ENCODE results near the gene CARMIL3.

The CARMIL3 gene

DNA sequence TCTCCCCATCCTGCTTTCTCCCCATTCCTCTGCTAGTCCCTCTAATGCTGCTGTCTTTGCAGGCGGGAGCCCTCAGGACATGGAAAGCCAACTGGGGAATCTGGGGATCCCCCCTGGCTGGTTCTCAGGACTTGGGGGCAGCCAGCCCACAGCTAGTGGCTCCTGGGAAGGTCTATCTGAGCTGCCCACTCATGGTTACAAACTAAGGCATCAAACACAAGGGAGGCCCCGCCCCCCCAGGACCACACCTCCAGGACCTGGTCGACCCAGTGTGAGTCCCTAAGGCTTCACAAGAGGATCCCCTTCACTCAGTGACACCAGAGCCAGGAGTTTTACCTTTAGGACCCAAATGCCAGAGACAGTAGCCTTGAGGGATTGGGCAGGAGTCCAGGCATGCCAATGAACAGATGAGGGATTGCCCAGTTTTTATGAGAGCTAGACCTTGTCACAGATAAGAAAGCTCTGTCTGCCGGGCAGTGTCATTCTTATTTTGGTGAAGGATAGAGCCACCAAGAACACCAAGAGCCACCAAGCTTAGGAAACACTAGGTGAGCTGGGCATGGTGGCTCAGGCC lies 11.5 kb downstream of the CARMIL3 start:
- TF ChIP-seq, protein P1, sequence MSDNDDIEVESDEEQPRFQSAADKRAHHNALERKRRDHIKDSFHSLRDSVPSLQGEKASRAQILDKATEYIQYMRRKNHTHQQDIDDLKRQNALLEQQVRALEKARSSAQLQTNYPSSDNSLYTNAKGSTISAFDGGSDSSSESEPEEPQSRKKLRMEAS (IDR thresholded peaks at IDR 0.05; ENCODE audit: low read depth, low read length) = no peak
- TF ChIP-seq POLR2A (IDR thresholded peaks at IDR 0.05; ENCODE audit: extremely low read depth, insufficient read length) = no peak
- no peak overlapping the region for H3K4me3 ChIP-seq (ENCODE audit: low read depth, low read length)
- no peak for DNase-seq (ENCODE audit: low read depth)

DNA sequence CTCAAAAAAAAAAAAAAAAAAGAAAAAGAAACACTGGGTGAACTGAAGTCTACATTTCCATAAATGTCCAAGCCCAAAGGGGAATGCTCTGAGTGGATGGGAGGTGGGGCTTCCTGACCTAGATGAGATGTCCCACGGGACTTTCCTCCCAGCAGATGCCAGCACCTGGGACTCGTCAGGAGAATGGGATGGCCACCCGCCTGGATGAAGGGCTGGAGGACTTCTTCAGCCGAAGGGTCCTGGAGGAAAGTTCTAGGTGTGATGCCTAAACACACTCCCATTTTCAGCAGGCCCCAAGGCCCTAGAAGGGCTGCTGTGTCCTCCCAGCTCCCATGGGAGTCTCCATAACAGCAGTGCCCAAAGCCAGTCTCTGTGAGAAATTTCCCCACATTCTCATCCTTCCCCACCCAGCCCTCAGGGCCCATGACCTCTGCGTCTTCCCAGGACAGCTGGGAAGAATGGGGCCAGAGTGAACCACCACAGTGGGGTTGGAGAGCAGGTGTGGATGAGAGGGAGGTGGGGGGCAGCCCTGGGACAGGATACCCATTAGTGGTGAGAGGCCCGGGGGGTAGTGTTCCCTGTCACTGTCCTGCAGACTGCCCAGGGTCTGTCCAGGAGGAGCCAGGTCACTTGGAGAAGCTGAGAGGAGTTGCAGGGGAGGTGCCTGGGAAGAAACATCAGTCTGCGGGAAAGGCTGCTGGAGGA lies 12.4 kb downstream of the CARMIL3 start:
- no peak for DNase-seq (ENCODE audit: low read depth)
- no peak overlapping the region for H3K4me3 ChIP-seq (ENCODE audit: low read depth, low read length)
- TF ChIP-seq, protein P1 (IDR thresholded peaks at IDR 0.05; ENCODE audit: low read depth, low read length) = no peak
- TF ChIP-seq POLR2A (IDR thresholded peaks at IDR 0.05; ENCODE audit: extremely low read depth, insufficient read length) = no peak
- no peak for TF ChIP-seq MYC (IDR thresholded peaks at IDR 0.05; ENCODE audit: low read depth, low read length)

DNA sequence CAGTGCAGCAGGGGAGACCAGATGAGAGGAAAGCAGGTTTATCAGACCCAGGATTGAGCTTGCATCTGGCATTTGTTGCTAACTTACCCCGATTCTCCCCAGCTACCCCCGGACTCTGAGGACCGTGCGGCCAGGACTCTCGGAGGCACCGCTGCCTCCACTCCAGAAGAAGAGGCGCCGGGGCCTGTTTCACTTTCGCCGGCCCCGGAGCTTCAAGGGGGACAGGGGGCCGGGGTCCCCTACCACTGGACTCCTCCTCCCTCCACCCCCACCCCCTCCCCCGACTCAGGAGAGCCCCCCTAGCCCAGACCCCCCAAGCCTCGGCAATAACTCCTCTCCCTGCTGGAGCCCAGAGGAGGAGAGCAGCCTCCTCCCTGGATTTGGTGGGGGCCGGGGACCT lies 13.0 kb downstream of the CARMIL3 start:
- DNase-seq (ENCODE audit: low read depth) = no peak
- H3K4me3 ChIP-seq (ENCODE audit: low read depth, low read length) = no peak overlapping the region
- TF ChIP-seq, protein P2, sequence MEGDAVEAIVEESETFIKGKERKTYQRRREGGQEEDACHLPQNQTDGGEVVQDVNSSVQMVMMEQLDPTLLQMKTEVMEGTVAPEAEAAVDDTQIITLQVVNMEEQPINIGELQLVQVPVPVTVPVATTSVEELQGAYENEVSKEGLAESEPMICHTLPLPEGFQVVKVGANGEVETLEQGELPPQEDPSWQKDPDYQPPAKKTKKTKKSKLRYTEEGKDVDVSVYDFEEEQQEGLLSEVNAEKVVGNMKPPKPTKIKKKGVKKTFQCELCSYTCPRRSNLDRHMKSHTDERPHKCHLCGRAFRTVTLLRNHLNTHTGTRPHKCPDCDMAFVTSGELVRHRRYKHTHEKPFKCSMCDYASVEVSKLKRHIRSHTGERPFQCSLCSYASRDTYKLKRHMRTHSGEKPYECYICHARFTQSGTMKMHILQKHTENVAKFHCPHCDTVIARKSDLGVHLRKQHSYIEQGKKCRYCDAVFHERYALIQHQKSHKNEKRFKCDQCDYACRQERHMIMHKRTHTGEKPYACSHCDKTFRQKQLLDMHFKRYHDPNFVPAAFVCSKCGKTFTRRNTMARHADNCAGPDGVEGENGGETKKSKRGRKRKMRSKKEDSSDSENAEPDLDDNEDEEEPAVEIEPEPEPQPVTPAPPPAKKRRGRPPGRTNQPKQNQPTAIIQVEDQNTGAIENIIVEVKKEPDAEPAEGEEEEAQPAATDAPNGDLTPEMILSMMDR (IDR thresholded peaks at IDR 0.05; ENCODE audit: low read depth, low read length) = no peak
- TF ChIP-seq MYC (IDR thresholded peaks at IDR 0.05; ENCODE audit: low read depth, low read length) = no peak
- TF ChIP-seq, protein P1 (IDR thresholded peaks at IDR 0.05; ENCODE audit: low read depth, low read length) = no peak
- no peak for TF ChIP-seq POLR2A (IDR thresholded peaks at IDR 0.05; ENCODE audit: extremely low read depth, insufficient read length)

DNA sequence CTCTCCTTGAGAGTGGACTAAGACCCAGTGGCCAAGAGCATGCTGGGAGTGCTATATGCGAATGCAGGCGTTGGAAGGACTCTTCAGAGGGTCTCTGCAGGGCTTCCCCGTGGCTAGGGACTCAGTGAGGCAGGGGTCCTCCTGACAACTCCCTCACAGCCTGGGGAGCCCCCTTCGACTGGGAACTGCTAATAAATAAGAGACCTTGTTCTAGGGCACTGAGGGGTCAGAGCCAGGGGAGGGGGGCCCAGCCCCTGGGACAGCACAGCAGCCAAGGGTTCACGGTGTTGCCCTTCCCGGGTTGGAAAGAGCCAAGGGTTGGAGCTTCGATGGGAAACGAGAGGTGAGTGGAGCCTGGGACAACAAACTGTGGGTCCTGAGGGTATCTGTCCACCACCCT lies 13.6 kb downstream of the CARMIL3 start:
- TF ChIP-seq, protein P1 (IDR thresholded peaks at IDR 0.05; ENCODE audit: low read depth, low read length) = no peak
- TF ChIP-seq, protein P2 (IDR thresholded peaks at IDR 0.05; ENCODE audit: low read depth, low read length) = no peak
- DNase-seq (ENCODE audit: low read depth) = no peak
- H3K4me3 ChIP-seq (ENCODE audit: low read depth, low read length) = no peak overlapping the region

DNA sequence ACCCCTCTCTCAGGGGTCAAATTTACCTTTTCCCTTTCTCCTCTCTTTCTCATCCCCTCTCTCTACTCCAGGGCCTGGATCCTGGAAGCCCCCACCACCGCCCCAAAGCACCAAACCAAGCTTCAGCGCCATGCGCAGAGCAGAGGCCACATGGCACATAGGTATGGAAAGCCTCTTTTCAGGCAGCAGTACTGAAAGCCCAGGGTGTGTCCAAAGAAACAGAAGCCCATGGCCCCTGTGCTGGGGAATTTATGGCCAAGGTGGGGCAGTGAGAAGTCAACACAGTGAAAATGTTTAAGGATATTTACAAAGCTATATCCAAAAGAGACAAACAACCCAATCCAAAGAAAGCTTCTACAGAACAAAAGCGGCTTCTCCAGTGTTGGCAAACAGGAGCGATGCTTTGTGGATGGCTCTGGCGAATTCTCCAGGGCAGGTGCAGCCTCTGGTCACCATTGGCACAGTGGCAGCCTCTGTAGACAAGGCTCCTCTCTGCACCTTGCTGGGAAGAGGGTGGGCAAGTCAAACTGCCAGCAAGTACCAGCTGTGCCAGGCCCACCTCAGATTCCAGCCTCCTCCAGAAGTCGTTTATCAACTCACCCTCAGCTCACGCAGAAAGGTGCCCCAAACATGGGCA lies 14.8 kb downstream of the CARMIL3 start:
- no peak for TF ChIP-seq POLR2A (IDR thresholded peaks at IDR 0.05; ENCODE audit: extremely low read depth, insufficient read length)
- TF ChIP-seq, protein P1 (IDR thresholded peaks at IDR 0.05; ENCODE audit: low read depth, low read length) = no peak
- no peak for TF ChIP-seq MYC (IDR thresholded peaks at IDR 0.05; ENCODE audit: low read depth, low read length)
- TF ChIP-seq, protein P2 (IDR thresholded peaks at IDR 0.05; ENCODE audit: low read depth, low read length) = no peak
- no peak for DNase-seq (ENCODE audit: low read depth)
- no peak overlapping the region for H3K4me3 ChIP-seq (ENCODE audit: low read depth, low read length)

DNA sequence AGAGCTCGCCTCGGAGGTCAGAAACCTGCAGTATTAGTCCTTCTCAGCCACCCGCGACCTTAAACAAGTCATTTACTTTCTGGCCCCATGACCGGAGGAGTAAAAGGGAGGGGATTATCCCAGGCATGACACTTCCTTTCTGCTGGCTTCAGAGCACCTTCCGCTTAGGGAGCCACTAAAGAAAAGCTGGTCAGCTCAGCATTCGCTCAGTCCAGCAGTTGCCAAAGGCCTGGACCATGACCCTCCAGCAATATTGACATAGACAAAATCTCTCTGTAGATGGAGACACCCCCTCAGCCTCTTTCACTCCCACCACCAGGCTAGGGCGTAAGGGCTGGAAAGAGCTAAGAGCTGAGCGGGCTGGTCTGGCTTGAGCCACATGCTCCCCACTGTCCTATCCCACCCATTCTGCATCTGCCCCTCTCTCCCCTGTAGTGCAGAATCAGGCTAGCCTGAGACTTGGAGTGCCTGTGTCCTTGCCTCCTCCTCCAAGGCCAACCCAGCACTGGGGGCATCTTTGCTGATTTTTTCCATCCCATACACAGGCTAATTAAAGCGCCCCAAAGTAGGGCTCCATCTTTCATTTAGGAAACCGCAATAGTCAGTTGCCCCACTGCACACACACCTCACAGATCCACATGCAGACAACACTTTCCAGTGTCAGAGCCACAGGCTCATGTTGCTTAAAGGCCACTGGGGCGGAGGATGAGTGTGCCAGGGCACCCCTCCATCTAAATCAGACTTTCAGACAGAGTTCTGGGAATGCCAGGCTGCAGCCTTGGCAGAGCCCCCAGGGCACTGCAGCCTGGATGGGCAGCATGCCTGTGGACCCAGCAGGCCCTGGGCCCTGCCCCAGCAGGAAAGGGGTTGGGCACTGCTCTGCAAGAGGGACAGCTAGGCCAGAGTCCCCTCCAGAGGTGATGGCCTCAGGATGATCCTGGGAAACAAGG lies 15.6 kb downstream of the CARMIL3 start:
- DNase-seq (ENCODE audit: low read depth) = no peak
- TF ChIP-seq, protein P2 (IDR thresholded peaks at IDR 0.05; ENCODE audit: low read depth, low read length) = no peak
- TF ChIP-seq POLR2A (IDR thresholded peaks at IDR 0.05; ENCODE audit: extremely low read depth, insufficient read length) (no peak), MYC (IDR thresholded peaks at IDR 0.05; ENCODE audit: low read depth, low read length) (no peak)
- TF ChIP-seq, protein P1 (IDR thresholded peaks at IDR 0.05; ENCODE audit: low read depth, low read length) = no peak
- H3K4me3 ChIP-seq (ENCODE audit: low read depth, low read length) = no peak overlapping the region

Measured in NB4 (cell line).